Measurements from ENCODE around the gene GRK3.
"Not testable (repeated sequence)": the region's sequence is repeated elsewhere in the genome, so short reads cannot be mapped to it uniquely, and the experiment has no call there.

The GRK3 gene

DNA sequence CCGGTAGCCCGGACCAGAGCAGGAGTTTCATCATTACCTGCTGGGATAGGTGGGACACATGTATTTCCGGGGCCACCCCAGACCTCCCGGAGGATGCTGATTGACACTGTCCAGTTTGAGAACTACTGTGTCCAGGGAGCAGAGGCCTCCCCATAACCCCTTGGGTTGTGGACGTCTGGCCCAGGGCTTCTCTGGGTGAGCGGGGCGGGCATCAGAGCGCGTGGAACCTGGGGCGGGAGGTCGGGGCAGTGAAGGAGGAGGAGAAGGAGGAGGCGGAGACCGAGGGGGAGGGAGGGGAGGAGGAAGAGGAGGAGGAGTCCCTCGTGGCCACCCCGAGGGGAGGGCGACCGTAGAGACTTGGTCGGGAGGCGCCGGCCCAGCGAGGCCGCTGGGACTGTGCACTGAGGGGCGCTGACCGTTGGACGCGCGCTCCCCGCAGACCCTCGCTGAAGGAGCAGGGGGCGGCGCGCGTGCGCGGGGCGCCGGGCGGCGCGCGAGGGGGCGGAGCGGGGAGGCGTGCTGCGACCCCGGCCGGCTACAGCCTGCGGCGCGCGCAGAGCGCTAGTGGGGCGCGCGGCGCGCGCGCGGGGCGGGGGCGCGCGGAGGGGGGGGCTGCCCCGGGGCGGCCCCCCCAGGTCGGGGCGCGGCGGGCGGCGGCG is at the start of gene GRK3:
Gene GRK3 (plus strand): TSS at position 356 of the 659 bp plus-strand sequence. CDS start 366 bp downstream, outside the sequence.
- H3K27me3 ChIP-seq (ENCODE audit: control insufficient read depth in 1 of 2, insufficient read depth in 2 of 2, low read length in 2 of 2): no peaks in the 10 kb centered on the region
- peak within 1 kb of the TSS; percentile 68 to 77 for H3K4me3 ChIP-seq (ENCODE audit: low read depth in 1 of 2, low read length in 2 of 2)
- peak within 1 kb of the TSS; percentile 20 for H3K27ac ChIP-seq (ENCODE audit: low read depth, low read length)
- no peaks in the 10 kb centered on the region for H3K9me3 ChIP-seq (ENCODE audit: control insufficient read depth in 1 of 2, low read length in 2 of 2)
- peak within 1 kb of the TSS in 1 of 2 donors; percentile 51 for H3K9ac ChIP-seq (ENCODE audit: low read depth in 1 of 2, low read length in 2 of 2)
- peaks cover 8 to 13% of the 10 kb centered on the region in 2 donors for H3K4me1 ChIP-seq (ENCODE audit: control insufficient read depth in 1 of 2, insufficient read depth in 2 of 2, low read length in 2 of 2)
- H3K36me3 ChIP-seq (ENCODE audit: control insufficient read depth in 1 of 2, insufficient read depth in 2 of 2, low read length in 2 of 2): no peaks in the 10 kb centered on the region

DNA sequence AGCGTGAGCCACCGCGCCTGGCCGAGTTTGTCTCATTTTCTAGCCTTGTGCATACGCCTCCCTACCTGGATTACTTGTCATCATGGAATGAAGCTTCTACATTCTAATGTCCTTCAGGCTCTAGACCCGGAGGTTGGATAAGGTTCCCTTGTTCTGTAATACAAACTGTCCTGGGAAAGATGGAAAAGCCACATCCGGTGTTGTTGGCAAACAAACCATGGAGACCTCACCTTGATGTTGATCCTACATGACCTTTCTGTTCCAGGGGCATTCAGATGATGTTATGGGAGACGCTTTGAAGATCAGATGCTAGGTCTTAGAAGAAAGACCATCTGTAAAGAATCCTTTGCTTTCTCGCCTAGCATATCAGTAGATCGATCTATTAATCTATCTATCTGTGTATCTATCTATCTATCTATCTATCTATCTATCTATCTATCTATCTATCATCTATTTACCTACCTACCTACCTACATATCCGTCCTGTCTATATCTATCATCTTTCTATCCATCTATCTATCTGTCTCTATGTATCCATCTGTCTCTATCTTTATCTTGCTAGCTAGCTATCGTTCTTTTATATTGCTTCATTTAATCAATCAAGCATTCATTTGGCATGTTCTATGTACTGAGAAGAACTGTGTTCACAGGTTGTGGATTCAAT is 46.3 kb upstream of the GRK3 start:
- no peak overlapping the region for H3K27ac ChIP-seq (ENCODE audit: low read depth, low read length)
- H3K27me3 ChIP-seq (ENCODE audit: control insufficient read depth in 1 of 2, insufficient read depth in 2 of 2, low read length in 2 of 2): no peaks in the 10 kb centered on the region
- no peaks in the 10 kb centered on the region for H3K4me1 ChIP-seq (ENCODE audit: control insufficient read depth in 1 of 2, insufficient read depth in 2 of 2, low read length in 2 of 2)
- H3K9ac ChIP-seq (ENCODE audit: low read depth in 1 of 2, low read length in 2 of 2): no peak overlapping the region
- H3K9me3 ChIP-seq (ENCODE audit: control insufficient read depth in 1 of 2, low read length in 2 of 2): peaks cover 0 to 3% of the 10 kb centered on the region in 2 donors
- no peaks in the 10 kb centered on the region for H3K36me3 ChIP-seq (ENCODE audit: control insufficient read depth in 1 of 2, insufficient read depth in 2 of 2, low read length in 2 of 2)
- no peak overlapping the region for H3K4me3 ChIP-seq (ENCODE audit: low read depth in 1 of 2, low read length in 2 of 2)

GRCh38 chr22:25525376-25525775 is 39.1 kb upstream of the GRK3 start:
- Histone ChIP-seq H3K9ac (ENCODE audit: low read depth in 1 of 2, low read length in 2 of 2) (no peak overlapping the region), H3K4me1 (ENCODE audit: control insufficient read depth in 1 of 2, insufficient read depth in 2 of 2, low read length in 2 of 2) (no peaks in the 10 kb centered on the region), H3K27me3 (ENCODE audit: control insufficient read depth in 1 of 2, insufficient read depth in 2 of 2, low read length in 2 of 2) (no peaks in the 10 kb centered on the region), H3K36me3 (ENCODE audit: control insufficient read depth in 1 of 2, insufficient read depth in 2 of 2, low read length in 2 of 2) (peaks cover 0 to 4% of the 10 kb centered on the region in 2 donors), H3K4me3 (ENCODE audit: low read depth in 1 of 2, low read length in 2 of 2) (no peak overlapping the region), H3K27ac (ENCODE audit: low read depth, low read length) (no peak overlapping the region), H3K9me3 (ENCODE audit: control insufficient read depth in 1 of 2, low read length in 2 of 2) (peaks cover 10 to 12% of the 10 kb centered on the region in 2 donors)

GRCh38 chr22:25525804-25526584 is 38.5 kb upstream of the GRK3 start:
- H3K9me3 ChIP-seq (ENCODE audit: control insufficient read depth in 1 of 2, low read length in 2 of 2): peaks cover 10 to 12% of the 10 kb centered on the region in 2 donors
- H3K36me3 ChIP-seq (ENCODE audit: control insufficient read depth in 1 of 2, insufficient read depth in 2 of 2, low read length in 2 of 2); H3K4me1 ChIP-seq (ENCODE audit: control insufficient read depth in 1 of 2, insufficient read depth in 2 of 2, low read length in 2 of 2); H3K4me3 ChIP-seq (ENCODE audit: low read depth in 1 of 2, low read length in 2 of 2); H3K27me3 ChIP-seq (ENCODE audit: control insufficient read depth in 1 of 2, insufficient read depth in 2 of 2, low read length in 2 of 2); H3K27ac ChIP-seq (ENCODE audit: low read depth, low read length); H3K9ac ChIP-seq (ENCODE audit: low read depth in 1 of 2, low read length in 2 of 2): not testable (repeated sequence)

GRCh38 chr22:25527016-25527415 is 37.5 kb upstream of the GRK3 start:
- not testable (repeated sequence) for H3K27me3 ChIP-seq (ENCODE audit: control insufficient read depth in 1 of 2, insufficient read depth in 2 of 2, low read length in 2 of 2)

GRCh38 chr22:25528068-25528467 is 36.4 kb upstream of the GRK3 start:
- peaks cover 9 to 10% of the 10 kb centered on the region in 2 donors for H3K9me3 ChIP-seq (ENCODE audit: control insufficient read depth in 1 of 2, low read length in 2 of 2)
- H3K9ac ChIP-seq (ENCODE audit: low read depth in 1 of 2, low read length in 2 of 2); H3K27me3 ChIP-seq (ENCODE audit: control insufficient read depth in 1 of 2, insufficient read depth in 2 of 2, low read length in 2 of 2); H3K27ac ChIP-seq (ENCODE audit: low read depth, low read length); H3K36me3 ChIP-seq (ENCODE audit: control insufficient read depth in 1 of 2, insufficient read depth in 2 of 2, low read length in 2 of 2); H3K4me1 ChIP-seq (ENCODE audit: control insufficient read depth in 1 of 2, insufficient read depth in 2 of 2, low read length in 2 of 2); H3K4me3 ChIP-seq (ENCODE audit: low read depth in 1 of 2, low read length in 2 of 2): not testable (repeated sequence)

More at GRCh38 chr22:25527016-25527415, 37.5 kb upstream of the GRK3 start:
- not testable (repeated sequence) for H3K36me3 ChIP-seq (ENCODE audit: control insufficient read depth in 1 of 2, insufficient read depth in 2 of 2, low read length in 2 of 2); H3K4me3 ChIP-seq (ENCODE audit: low read depth in 1 of 2, low read length in 2 of 2); H3K27ac ChIP-seq (ENCODE audit: low read depth, low read length); H3K4me1 ChIP-seq (ENCODE audit: control insufficient read depth in 1 of 2, insufficient read depth in 2 of 2, low read length in 2 of 2); H3K9ac ChIP-seq (ENCODE audit: low read depth in 1 of 2, low read length in 2 of 2)
- H3K9me3 ChIP-seq (ENCODE audit: control insufficient read depth in 1 of 2, low read length in 2 of 2): peaks cover 9 to 10% of the 10 kb centered on the region in 2 donors

DNA sequence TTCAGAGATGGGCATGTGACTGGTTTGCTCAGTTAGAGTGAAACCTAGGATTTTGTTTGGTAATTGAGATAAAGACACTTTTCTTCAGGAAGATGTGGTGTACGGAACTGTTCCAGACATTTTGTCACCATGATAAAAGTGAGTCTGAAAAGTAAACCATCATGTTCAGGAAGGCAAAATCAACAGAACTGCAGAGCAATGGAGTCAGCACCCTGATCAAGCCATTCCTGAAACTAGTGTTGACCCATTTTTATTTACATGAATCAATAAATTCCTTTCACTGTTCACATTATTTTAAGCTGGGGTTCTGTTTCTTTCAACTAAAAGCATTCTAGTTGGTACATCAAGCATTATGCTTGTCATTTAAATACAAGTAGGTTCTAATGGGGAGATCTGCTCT is 35.4 kb upstream of the GRK3 start:
- not testable (repeated sequence) for H3K36me3 ChIP-seq (ENCODE audit: control insufficient read depth in 1 of 2, insufficient read depth in 2 of 2, low read length in 2 of 2); H3K27me3 ChIP-seq (ENCODE audit: control insufficient read depth in 1 of 2, insufficient read depth in 2 of 2, low read length in 2 of 2); H3K4me1 ChIP-seq (ENCODE audit: control insufficient read depth in 1 of 2, insufficient read depth in 2 of 2, low read length in 2 of 2); H3K9ac ChIP-seq (ENCODE audit: low read depth in 1 of 2, low read length in 2 of 2); H3K4me3 ChIP-seq (ENCODE audit: low read depth in 1 of 2, low read length in 2 of 2); H3K27ac ChIP-seq (ENCODE audit: low read depth, low read length)
- peaks cover 9 to 10% of the 10 kb centered on the region in 2 donors for H3K9me3 ChIP-seq (ENCODE audit: control insufficient read depth in 1 of 2, low read length in 2 of 2)

GRCh38 chr22:25529541-25530137 is 34.8 kb upstream of the GRK3 start:
- H3K4me3 ChIP-seq (ENCODE audit: low read depth in 1 of 2, low read length in 2 of 2); H3K27me3 ChIP-seq (ENCODE audit: control insufficient read depth in 1 of 2, insufficient read depth in 2 of 2, low read length in 2 of 2); H3K36me3 ChIP-seq (ENCODE audit: control insufficient read depth in 1 of 2, insufficient read depth in 2 of 2, low read length in 2 of 2); H3K9ac ChIP-seq (ENCODE audit: low read depth in 1 of 2, low read length in 2 of 2); H3K4me1 ChIP-seq (ENCODE audit: control insufficient read depth in 1 of 2, insufficient read depth in 2 of 2, low read length in 2 of 2); H3K27ac ChIP-seq (ENCODE audit: low read depth, low read length): not testable (repeated sequence)
- peaks cover 9 to 10% of the 10 kb centered on the region in 2 donors for H3K9me3 ChIP-seq (ENCODE audit: control insufficient read depth in 1 of 2, low read length in 2 of 2)

GRCh38 chr22:25531677-25532076 is 32.8 kb upstream of the GRK3 start:
- H3K9ac ChIP-seq (ENCODE audit: low read depth in 1 of 2, low read length in 2 of 2); H3K4me3 ChIP-seq (ENCODE audit: low read depth in 1 of 2, low read length in 2 of 2); H3K9me3 ChIP-seq (ENCODE audit: control insufficient read depth in 1 of 2, low read length in 2 of 2); H3K4me1 ChIP-seq (ENCODE audit: control insufficient read depth in 1 of 2, insufficient read depth in 2 of 2, low read length in 2 of 2); H3K27me3 ChIP-seq (ENCODE audit: control insufficient read depth in 1 of 2, insufficient read depth in 2 of 2, low read length in 2 of 2); H3K36me3 ChIP-seq (ENCODE audit: control insufficient read depth in 1 of 2, insufficient read depth in 2 of 2, low read length in 2 of 2); H3K27ac ChIP-seq (ENCODE audit: low read depth, low read length): not testable (repeated sequence)

DNA sequence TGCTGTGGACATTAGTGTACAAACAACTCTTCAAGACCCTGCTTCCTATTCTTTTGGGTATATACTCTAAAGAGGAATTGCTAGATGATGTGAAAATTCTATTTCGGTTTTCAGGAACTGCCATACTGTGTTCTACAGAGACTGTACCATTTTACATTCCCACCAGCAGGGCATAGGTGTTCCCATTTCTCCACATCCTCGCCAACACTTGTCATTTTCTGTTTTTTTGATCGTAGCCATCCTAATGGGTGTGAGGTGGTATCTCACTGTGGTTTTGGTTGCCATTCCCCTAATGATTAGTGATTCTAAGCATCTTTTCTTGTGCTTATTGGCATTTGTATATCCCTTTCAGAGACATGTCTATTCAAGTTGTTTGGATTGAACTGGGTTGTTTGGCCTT is 29.8 kb upstream of the GRK3 start:
- H3K27me3 ChIP-seq (ENCODE audit: control insufficient read depth in 1 of 2, insufficient read depth in 2 of 2, low read length in 2 of 2): no peaks in the 10 kb centered on the region
- H3K4me1 ChIP-seq (ENCODE audit: control insufficient read depth in 1 of 2, insufficient read depth in 2 of 2, low read length in 2 of 2): peaks cover 0 to 5% of the 10 kb centered on the region in 2 donors
- no peaks in the 10 kb centered on the region for H3K36me3 ChIP-seq (ENCODE audit: control insufficient read depth in 1 of 2, insufficient read depth in 2 of 2, low read length in 2 of 2)
- H3K9me3 ChIP-seq (ENCODE audit: control insufficient read depth in 1 of 2, low read length in 2 of 2): no peaks in the 10 kb centered on the region
- H3K4me3 ChIP-seq (ENCODE audit: low read depth in 1 of 2, low read length in 2 of 2): no peak overlapping the region
- H3K27ac ChIP-seq (ENCODE audit: low read depth, low read length): no peak overlapping the region
- no peak overlapping the region for H3K9ac ChIP-seq (ENCODE audit: low read depth in 1 of 2, low read length in 2 of 2)
